DMS79 treated with DMSO at 0.1 percent for 48 hours (cell line): ENCODE results near the gene XPO4.
"Not testable (repeated sequence)": the region's sequence is repeated elsewhere in the genome, so short reads cannot be mapped to it uniquely, and the experiment has no call there.

Experiments used
- DNase-seq: peaks from one replicate; lab custom pipeline; 2025; lab: John Stamatoyannopoulos, UW

The XPO4 gene

DNA sequence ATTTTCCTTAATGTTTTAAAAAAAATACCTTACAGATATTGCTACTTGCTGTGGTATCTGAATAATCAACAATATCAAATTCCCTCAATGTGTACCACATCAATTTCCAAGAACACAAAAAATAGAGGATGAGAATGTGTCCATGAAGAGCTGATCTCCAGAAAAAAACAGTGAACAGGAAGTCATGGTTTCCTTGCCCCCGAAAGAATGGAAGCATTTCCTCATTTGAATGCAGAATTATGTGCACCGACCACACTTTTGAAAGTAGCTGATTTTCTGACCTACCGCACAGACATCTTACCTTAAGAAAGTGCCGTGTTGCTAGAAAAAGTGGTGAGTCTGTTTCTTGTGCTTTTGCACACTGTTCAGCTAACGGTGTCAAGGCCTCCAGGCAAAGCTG is 115.4 kb downstream of the XPO4 start:
- DNase-seq: no peak

DNA sequence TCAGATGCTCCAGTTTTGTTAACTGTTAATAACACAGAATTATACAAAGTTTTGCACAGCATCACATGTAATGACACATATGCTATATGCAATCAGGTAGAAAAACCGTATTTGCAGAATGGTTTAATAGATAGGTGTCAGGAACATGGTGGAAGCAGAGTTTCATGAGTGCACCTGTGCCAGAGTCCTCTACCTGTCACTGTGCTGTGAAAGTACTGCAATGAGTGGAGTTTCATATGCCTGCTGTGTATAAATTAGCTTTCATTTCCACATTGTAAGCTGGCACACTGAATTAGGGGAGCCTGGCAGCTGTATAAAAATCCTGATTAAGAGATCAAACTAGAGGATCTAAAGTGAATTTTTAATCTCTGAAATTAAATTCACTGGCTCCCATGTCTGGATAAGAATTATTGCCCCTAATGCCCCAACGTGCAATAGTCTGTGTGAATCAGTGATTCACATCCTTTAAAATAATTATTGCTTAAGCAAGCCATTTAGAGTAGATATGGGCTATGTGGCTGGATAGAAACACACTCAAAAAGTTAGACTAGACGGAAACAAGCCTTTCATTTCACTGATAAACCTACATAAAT is 120.3 kb downstream of the XPO4 start:
- no peak for DNase-seq

DNA sequence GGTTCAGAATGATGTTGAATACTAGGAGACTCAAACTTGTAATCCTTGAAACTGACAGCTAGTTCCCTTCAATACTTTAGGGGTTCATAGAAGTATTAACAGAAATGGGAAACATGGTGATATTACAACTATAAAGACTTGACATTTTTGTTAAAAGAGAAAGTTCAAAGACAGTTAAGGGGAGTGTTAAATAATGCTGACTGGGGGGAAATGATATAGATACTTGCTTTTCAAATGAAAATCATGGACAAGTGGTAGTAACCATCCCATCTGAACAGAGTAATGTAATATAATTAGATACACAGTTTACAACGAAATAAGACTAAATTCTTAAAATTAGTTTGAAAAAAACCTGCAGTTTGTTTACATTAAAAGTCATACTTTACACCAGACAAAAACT is 122.2 kb downstream of the XPO4 start:
- no peak for DNase-seq

DNA sequence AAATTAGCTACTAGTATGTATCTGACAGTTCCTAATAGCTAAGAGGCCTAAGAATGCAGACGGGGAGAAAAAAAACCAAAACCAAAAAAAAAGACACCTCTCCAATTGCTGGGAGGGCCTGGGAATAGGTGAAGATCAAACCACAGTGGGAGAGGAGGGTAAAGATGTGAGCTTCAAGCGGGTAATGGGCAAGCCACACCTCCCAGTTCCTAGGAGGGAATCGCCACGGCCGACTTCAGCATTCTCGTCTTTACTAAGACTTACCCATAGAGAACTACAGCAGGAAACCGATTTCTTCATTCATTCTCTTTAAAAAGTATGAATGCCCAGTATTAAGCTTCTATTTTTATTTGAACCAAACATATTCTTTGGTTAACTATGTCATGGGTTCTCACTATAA is 123.1 kb downstream of the XPO4 start:
- no peak for DNase-seq

DNA sequence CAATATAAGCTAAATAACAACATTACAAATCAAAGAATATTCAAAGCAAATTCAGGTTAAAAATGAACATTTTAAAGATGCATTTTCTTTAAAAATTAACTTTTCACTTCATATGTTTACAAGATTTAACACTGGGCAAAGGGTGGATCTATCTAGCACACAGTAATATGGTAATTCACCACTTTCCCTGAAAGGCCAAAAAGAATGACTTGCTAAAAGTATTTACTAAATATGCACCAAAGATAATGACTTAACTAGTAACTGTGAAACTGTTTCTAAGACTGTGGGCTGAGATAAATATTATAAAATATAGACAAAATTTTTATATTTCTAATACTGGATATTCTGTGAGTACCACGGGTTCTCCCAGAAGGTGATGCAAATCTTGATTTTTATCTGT is 124.2 kb downstream of the XPO4 start:
- no peak for DNase-seq

DNA sequence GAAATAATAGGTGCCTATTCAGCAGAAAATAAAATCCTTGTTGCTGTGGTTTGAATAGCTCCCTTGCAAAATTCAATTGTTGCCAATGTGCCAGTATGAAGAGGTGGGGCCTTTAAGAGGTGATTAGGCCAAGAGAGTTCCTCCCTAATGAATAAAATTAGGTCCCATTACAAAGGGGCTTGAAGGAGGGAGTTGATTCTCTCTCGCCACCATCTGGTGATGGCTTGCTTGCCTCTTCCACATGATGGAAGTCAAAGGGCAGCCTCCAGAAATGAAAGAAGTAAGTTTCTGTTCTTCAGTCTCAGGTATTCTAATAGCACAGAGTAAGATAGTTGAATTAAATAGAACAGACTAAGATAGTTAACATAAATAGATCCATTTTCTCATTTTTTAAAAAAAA is 125.8 kb downstream of the XPO4 start:
- DNase-seq: no peak

DNA sequence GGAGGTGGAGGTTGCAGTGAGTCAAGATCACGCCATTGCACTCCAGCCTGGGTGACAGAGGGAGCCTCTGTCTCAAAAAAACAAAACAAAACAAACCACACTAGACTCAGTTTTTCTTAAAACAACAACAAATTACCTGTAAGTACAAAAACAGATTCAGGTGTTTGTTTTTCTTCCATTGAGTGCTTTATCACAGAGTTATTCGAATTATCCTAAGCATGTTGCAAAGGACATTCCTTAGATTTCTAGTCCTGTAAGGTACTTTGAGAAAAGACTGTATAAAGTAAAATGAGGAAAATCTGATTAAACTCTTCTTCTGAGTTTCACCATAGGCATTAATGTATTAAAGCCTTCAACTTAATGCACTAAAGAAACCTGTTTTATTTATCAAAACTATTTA is 126.6 kb downstream of the XPO4 start:
- no peak for DNase-seq

DNA sequence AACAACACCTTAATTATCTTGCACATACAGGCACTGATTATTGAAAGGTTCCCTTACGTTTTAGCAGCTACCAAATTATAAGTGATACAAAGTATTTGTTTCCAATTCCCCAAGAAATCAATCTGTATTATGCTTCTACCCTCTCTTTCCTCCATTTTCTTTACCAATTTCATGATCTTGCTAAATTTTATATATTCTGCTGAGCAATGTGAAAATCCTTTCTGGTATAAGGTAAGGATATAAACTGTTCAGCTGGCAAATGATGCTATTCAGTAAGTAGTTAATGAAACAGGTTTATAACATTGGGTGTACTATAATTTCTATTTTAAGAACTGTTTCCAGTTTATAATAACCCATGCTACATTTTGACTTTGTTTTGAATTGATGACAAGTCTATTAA is 127.8 kb downstream of the XPO4 start:
- no peak for DNase-seq

DNA sequence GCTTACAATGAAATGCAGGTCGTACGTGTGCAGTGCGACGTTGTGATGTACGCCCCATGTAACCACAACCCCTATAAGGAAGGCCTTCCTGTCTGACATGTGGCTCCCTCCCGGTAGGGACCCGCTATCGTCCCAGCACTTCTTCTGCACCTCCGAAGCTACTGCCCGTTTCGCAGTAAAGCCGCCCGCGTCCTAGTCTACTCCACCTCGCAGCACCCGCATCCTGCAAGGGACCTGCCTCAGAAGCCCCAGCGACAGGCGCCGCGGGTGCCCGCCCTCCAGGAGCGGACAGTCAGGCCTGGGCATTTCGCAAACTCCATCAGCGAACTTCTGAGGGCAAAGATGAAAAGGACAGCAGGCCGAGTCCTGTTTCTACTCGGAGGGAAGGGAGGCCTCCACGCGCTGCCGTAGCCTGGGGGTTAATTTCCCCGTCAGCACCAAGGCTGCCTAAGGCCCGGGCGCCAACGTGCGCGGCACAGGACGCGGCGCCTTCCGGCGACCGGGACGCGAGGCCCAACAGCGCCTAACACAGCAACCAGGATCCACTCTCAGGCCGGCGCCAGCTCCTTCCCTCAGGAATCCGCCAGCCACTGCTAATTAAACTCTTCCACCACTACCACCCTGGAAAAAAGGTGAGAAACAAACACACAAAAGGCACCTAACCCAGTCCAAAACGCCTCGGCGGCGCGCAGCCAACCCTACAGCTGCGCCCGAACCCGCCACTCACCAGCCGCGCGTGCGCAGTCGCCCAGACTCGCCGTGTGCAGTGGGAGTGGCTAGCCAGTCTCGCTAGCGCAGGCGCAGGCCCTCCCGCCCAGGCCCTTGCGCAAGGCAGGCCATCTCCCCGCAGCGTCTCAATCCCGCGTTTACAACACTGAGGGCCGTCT is 129.1 kb downstream of the XPO4 start, which contains the start of gene EEF1AKMT1:
Gene EEF1AKMT1 (minus strand): TSS at position 768 of the 887 bp plus-strand sequence. CDS start 16,363 bp downstream, outside the sequence.
- peak; percentile 62 for DNase-seq

DNA sequence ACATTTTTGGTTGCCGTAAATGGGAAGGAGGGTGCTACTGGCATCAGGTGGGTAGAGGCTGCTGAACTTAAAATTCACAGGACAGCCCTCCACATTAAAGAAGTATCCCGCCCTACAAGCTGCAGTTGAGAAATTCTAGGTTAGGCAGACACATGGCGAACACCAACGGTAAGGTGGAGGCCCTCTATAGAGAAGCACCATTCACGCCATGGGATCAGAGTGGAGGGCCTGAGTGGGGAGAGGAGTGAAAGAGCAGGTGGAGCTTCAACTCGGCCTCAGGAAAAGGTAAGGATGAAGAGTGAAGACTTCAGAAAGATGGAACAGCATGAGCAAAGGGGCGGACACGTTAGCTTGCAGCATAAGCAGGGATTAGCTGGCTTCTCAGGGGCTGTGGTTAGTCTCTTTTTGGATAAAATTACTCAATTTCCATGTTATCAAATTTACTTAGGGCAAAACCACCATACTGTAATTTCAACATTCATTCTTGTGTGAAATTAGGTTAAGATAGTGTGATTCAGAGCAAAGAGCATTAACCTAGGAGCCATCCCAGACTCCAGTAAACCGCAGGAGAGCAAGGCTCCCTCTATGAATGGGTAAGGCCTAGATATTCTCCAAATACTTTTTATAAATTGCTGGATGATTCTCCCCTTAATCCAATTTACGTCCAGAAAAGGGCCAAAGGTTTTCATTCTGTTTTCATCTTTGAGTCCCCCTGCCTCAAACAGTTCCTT is 130.0 kb downstream of the XPO4 start:
- DNase-seq: no peak

DNA sequence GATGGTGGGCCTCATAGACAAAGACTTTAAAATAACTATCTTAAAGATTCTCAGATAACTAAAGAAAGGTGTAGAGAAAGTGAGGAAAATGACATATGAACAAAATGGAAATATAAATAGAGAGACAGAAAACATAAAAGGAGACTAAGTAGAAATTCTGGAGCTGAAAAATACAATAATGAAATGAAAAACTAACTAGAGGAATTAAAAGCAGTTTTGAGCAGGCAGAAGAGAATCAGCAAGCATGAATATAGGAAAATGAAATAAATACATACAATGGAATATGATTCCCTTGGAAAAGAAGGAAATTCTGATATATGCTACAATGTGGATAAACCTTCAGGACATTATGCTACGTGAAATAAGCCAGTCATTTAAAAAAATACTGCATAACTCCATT is 132.7 kb downstream of the XPO4 start:
- DNase-seq: peak; percentile 1

DNA sequence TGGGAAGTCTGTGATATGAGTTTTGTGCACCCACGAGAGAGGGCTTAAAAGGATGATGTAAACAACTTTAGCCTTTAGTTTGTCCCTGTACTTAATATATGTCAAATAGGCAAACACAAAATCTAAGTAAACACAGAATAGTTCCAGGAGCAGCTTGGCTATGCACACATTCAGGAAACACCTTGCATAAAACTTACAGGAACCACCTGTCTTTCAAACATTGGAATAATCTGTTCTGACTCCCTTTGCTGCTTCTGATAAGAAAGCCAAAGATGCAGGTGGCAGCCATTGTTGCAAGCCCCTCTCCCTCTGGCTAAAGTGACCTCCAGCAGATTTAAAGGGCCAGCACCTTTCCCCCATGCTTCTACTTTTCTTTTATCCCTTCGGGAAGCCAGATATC is 133.5 kb downstream of the XPO4 start:
- DNase-seq: no peak

DNA sequence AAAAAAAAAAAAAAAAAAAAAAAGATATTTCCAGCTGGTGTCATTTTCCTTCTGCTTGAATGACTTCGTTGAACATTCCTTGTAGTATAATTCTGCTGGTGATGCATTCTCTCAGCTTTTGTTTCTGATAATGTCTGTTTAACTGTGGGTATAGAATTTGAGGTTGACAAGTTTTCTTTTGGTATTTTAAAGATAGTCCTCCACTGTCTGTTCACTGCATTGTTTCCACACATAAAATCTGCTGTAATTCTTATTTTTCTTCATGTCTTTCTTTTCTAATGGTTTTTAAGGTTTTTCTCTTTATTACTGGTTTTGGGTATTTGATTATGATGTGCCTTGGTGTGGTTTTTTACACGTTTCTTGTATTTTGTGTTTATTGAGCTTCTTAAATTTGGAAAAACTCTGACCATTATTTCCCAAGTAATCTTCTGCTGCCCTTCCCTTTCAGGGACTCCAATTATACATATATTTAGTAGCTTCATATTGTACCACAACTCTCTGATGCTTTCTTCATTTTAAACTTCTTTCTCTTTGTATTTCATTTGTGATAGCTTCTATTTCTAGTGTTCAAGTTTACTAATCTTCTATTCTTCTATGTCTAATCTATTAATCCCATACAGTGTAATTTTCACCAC is 135.1 kb downstream of the XPO4 start:
- no peak for DNase-seq

DNA sequence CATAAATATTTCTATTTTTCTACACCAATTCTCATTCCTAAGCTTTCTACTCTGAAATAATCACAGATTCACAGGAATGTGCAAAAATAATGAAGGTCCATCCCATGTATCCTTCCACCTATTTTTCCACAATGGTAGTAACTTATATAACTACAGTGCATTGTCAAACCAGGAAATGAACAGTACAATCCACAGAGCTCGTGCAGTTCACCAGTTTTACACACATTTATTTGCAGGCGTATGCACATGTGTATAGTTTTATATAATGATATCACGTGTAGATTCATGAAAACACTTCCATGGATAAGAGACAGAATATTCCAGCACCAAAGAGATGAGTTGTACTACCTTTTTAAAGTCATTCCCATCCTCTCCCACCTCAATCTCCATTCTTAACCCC is 141.7 kb downstream of the XPO4 start:
- DNase-seq: no peak

DNA sequence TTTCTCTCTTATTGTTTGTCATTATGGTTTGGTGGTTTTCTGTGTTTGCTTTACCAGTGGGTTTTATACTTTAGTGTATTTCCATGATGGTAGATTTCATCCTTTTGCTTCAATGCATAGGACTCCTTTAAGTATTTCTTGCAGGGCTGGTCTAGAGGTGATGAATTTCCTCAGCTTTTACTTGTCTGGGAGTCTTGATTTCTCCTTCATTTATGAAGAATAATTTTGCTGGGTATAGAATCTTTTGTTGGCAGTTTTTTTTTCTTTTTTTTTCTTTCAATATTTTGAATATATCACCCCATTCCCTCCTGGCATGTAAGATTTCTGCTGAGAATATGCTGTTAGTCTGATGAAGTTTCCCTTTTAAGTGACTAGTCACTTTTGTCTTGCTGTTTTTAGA is 148.5 kb downstream of the XPO4 start:
- no peak for DNase-seq

DNA sequence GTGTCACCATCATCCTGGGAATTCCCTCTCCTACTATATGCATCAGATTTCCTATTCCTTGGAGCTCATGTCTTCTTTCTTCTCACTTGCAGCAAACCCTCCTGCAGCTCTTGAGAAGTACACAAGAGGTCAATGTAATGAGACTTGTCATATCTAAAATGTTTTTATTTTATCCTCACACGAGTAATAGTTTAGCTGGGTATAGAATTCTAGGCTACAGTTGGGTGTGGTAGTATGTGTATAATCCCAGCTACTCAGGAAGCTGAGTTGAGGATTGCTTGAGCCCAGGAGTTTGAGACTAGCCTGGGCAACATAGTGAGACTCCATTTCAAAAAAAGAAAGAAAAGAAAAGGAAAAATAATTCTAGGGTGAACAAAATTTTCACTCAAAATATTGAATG is 153.2 kb downstream of the XPO4 start:
- no peak for DNase-seq

DNA sequence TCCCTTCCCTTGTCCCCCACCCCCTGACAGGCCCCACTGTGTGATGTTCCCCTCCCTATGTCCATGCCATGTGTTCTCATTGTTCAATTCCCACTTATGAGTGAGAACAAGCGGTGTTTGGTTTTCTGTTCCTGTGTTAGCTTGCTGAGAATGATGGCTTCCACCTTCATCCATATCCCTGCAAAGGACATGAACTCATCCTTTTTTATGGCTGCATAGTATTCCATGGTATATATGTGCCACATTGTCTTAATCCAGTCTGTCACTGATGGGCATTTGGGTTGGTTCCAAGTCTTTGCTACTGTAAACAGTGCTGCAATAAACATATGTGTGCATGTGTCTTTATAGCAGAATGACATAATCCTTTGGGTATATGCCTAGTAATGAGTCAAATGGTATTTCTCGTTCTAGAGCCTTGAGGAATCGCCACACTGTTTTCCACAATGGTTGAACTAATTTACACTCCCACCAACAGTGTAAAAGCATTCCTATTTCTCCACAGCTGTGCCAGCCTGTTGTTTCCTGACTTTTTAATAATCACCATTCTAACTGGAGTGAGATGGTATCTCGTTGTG is 158.6 kb downstream of the XPO4 start:
- not testable (repeated sequence) for DNase-seq

DNA sequence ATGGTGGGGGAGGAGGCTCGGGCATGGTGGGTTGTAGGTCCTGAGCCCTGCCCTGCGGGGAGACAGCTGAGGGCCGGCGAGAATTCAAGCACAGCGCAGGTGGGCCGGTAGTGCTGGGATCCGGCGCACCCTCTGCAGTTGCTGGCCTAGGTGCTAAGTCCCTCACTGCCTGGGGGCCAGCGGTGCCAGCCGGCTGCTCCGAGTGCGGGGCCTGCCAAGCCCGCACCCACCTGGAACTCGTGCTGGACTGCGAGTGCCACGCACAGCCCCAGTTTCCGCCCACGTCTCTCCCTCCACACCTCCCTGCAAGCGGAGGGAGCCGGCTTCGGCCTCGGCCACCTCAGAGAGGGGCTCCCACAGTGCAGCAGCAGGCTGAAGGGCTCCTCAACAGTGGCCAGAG is 162.5 kb downstream of the XPO4 start:
- DNase-seq: no peak

DNA sequence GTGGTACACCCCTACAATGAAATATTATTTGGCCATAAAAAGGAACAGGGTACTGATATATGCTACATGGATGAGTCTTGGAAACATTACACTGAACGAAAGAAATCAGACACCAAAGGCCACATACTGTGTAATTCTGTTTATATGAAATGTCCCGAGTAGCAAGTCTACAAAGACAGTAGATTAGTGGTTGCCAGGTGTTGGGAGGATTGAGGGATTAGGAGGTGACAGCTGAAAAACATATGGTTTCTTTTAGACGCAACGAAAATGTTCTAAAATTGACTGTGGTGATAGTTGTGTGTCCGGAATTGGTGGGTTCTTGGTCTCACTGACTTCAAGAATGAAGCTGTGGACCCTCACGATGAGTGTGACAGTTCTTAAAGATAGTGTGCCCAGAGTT is 163.9 kb downstream of the XPO4 start:
- no peak for DNase-seq

DNA sequence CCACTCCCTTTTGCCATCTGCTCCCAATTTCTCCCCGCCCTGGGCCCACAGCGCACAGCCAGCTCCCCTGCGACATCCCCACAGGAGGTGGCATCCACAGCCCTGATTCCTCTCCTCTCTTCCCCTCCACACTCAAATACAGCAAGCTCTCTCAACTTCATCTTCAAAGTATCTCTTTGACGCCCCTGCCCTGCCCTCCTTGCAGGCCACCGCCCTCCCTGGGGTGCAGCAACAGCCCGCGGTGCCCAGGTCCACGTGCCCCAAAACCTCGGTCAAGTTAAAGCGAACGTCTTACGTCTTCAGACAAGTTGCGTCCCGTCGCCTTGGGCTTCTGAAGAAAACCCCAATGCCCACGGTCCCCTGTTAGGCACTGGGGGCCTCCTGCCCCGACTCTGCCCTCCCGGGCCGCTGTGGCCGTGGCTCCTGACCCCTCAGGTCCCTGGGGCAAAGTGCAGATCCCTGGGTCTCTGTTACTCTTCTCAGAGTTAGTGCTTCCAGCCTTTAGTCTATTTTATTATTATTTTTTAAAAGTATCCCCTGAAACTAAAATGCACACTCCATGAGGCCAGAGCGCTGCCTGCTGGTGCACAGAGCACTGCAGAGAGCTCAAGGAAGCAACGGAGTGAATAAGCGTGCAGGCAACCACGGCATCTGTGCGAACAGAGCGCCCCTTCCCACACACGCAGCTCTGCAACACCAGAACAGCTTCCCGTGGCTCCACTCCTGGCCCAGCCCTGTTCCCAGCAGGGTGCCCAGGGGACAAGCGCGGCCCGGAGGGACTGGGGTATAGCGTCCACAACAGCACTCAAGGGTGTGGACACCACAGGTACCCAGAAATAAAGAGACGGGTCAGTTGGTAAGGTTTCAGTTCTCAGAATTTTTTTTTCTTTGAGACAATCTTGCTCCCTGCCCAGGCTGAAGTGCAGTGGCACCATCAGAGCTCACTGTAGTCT is 172.6 kb downstream of the XPO4 start:
- DNase-seq: no peak
